ENCODE data around the gene EFL1.

Gene EFL1

GRCh38 chr15:82186719-82187406 lies 75.7 kb downstream of the EFL1 start:
- no peak overlapping the region for H3K4me3 ChIP-seq (ENCODE audit: low read depth, low read length)
- peak; percentile 34 for DNase-seq (ENCODE audit: low read depth)
- no peak for TF ChIP-seq CTCF (IDR thresholded peaks at IDR 0.05; ENCODE audit: low read depth, low read length, missing control alignments)

GRCh38 chr15:82186161-82186560 lies 76.4 kb downstream of the EFL1 start:
- TF ChIP-seq CTCF (IDR thresholded peaks at IDR 0.05; ENCODE audit: low read depth, low read length, missing control alignments) = no peak
- DNase-seq (ENCODE audit: low read depth) = no peak
- H3K4me3 ChIP-seq (ENCODE audit: low read depth, low read length) = no peak overlapping the region

- no peak for TF ChIP-seq CTCF (IDR thresholded peaks at IDR 0.05; ENCODE audit: low read depth, low read length, missing control alignments)
- DNase-seq (ENCODE audit: low read depth) = no peak
- H3K4me3 ChIP-seq (ENCODE audit: low read depth, low read length) = no peak overlapping the region
Observed at GRCh38 chr15:82184776-82185175, 77.8 kb downstream of the EFL1 start.

GRCh38 chr15:82184355-82184754 lies 78.2 kb downstream of the EFL1 start:
- no peak for DNase-seq (ENCODE audit: low read depth)
- TF ChIP-seq CTCF (IDR thresholded peaks at IDR 0.05; ENCODE audit: low read depth, low read length, missing control alignments) = no peak
- H3K4me3 ChIP-seq (ENCODE audit: low read depth, low read length) = no peak overlapping the region

- TF ChIP-seq CTCF (IDR thresholded peaks at IDR 0.05; ENCODE audit: low read depth, low read length, missing control alignments) = no peak
- no peak for DNase-seq (ENCODE audit: low read depth)
- H3K4me3 ChIP-seq (ENCODE audit: low read depth, low read length) = no peak overlapping the region
Observed at GRCh38 chr15:82183121-82184031, 79.2 kb downstream of the EFL1 start.

GRCh38 chr15:82181371-82181770 lies 81.2 kb downstream of the EFL1 start:
- no peak for TF ChIP-seq CTCF (IDR thresholded peaks at IDR 0.05; ENCODE audit: low read depth, low read length, missing control alignments)
- DNase-seq (ENCODE audit: low read depth) = no peak
- no peak overlapping the region for H3K4me3 ChIP-seq (ENCODE audit: low read depth, low read length)
